HG03565 (cell line): Measurements from ENCODE around the gene DENR.
"Not testable (repeated sequence)": the region's sequence is repeated elsewhere in the genome, so short reads cannot be mapped to it uniquely, and the experiment has no call there.

Experiments
- ATAC-seq: cut with Tn5 transposase; IDR thresholded peaks from one replicate; pipeline ENCODE4 v1.9.1; 2021; ENCODE audit warnings: mild to moderate bottlenecking, moderate library complexity; ENCODE audit not compliant: unreplicated experiment

Gene DENR, protein sequence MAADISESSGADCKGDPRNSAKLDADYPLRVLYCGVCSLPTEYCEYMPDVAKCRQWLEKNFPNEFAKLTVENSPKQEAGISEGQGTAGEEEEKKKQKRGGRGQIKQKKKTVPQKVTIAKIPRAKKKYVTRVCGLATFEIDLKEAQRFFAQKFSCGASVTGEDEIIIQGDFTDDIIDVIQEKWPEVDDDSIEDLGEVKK

GRCh38 chr12:122752464-122753318, at the start of gene DENR:
TSS of gene DENR (plus strand) at chr12:122752824. CDS start at chr12:122753702, 878 bp downstream.
- peak; percentile 94 for ATAC-seq

GRCh38 chr12:122702890-122703611, 49.6 kb upstream of the DENR start, which contains the start of gene HCAR2:
TSS of gene HCAR2 (minus strand) at chr12:122703357. CDS start at chr12:122703283, 74 bp downstream.
- not testable (repeated sequence) for ATAC-seq

DNA sequence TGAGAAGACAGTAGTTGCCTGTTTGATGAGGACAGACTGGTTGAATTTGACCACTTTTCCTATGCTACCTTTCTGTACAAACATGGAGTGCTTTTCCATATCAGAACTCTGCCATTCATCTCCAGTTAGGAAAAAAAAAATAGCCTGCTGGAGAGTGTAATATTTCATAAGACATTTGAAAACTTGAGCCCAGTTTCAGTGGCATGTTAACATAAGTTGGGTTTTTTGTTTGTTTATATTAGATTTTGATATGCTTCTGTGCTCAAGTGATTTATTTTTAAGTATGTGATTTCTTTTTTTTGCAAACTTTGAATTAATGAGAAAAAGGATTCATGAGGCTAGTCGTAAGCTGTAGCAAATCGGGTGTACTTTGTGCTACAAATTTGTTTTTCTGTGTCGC, 48.8 kb upstream of the DENR start:
- ATAC-seq, result not testable (repeated sequence)

- ATAC-seq, result not testable (repeated sequence)
Measured at GRCh38 chr12:122709287-122709686, 43.3 kb upstream of the DENR start.

DNA sequence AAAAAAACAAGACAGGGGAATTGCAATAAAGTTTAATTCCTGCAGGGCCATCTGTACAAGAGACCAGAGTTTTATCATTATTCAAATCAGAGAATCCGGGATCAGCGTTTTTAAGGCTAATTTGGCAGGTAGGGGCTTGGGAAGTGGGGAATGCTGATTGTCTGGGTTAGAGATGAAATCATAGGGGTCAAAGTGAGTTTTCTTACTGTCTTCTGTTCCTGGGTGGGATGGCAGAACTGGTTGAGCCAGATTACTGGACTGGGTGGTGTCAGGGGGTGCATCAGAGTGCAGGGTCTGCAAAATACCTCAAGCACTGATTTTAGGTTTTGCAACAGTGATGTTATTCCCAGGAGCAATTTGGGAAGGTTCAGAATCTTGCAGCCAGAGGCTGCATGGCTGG, 42.3 kb upstream of the DENR start:
- ATAC-seq, result not testable (repeated sequence)

DNA sequence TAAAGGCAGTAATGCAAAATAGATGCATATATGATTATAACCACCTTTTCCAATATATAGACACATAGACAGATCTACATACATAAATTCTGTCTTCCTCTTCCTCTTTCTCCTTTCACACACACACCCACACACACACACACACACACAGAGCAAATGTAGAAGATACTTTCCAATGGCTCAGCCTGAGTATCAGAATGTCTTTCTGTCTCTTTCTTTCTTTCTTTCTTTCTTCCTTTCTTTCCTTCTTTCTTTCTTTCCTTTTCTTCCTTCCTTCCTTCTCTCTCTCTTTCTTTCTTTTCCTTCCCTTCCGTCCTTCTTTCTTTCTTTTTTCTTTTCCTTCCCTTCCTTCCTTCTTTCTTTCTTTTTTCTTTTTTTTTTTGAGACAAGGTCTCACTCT, 41.4 kb upstream of the DENR start:
- ATAC-seq, result not testable (repeated sequence)

DNA sequence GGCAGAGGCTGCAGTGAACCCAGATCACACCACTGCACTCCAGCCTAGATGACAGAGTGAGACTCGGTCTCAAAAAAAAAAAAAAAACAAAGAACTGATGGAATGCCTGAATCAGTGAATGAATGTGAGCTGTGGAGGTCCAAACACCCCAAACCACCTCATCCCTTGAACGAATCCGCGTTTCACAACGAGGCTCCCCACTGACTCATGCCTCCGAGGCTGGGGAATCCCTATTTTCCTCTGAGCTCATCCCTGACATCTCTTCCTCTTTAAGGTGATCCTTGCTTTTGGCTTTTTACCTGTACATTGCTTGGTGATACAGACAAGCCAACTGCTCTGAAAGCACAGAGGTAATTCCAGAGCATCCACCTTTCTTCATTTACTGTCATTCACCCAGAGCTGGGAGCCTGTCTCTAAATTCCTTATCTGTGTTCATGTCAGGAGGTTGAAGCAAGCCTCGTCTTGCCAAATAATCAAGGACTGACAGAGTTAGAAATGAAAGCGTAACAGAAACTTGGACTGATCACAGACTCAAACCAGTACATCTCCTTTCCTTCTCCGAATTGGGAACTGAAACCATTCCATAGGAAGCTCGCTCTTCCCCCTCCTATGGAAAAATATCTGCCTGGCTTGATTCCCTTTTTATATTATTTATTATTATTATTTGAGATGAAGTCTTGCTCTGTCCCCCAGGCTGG, 39.0 kb upstream of the DENR start:
- not testable (repeated sequence) for ATAC-seq

- ATAC-seq, result not testable (repeated sequence)
Measured at GRCh38 chr12:122715211-122715610, 37.4 kb upstream of the DENR start.

GRCh38 chr12:122716658-122717057, 36.0 kb upstream of the DENR start, which contains the start of gene HCAR3:
TSS of gene HCAR3 (minus strand) at chr12:122716811. CDS start at chr12:122716737, 74 bp downstream.
- ATAC-seq, result not testable (repeated sequence)

DNA sequence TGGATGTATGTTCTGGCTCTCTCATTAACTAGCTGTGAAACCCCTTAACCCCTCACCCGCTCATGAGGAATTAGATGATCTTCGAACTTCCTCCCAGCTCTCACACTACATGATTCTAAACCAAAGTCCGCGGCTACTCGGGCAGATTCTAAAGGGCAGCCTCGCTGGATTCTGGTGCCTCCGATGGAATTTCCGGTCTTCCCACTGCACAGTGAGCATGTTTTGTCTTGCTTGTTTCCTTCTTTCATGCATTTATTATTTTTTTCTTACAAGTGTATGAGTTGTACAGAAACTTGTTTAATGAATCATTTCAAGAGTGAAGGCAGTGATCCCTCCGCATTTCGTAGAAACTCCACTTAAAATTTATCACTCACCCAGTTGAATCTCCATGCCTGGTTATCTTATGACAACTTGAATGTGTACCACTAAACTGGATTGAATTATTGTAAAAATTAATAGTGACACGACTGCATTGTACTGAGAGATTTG, 31.5 kb upstream of the DENR start:
- no peak for ATAC-seq

- ATAC-seq, result no peak
Measured at GRCh38 chr12:122722387-122722786, 30.2 kb upstream of the DENR start.

GRCh38 chr12:122724641-122725243, 27.9 kb upstream of the DENR start:
- no peak for ATAC-seq

GRCh38 chr12:122725452-122726079, 27.1 kb upstream of the DENR start:
- no peak for ATAC-seq

DNA sequence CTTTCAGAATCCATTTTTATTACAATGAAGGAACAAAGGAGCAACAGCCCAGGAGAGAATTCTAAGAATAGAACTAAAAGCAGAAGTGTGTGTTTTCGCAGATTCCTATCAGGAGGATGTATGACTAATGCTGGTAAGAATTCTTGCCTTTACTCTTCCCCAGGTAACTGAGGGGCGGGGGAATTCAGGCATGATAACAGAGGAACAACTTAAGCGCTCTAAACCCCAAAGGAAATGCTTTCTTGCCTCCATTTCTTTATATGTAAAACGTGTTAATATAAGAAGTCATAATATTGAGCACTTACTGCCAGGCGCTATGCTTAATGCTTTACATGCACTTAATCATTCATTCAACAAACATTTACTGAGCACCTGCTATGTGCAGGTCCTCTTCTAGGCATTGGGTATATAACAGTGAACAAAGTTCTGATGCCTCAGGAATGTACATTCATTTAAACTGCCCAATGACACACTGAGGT, 26.5 kb upstream of the DENR start:
- no peak for ATAC-seq

DNA sequence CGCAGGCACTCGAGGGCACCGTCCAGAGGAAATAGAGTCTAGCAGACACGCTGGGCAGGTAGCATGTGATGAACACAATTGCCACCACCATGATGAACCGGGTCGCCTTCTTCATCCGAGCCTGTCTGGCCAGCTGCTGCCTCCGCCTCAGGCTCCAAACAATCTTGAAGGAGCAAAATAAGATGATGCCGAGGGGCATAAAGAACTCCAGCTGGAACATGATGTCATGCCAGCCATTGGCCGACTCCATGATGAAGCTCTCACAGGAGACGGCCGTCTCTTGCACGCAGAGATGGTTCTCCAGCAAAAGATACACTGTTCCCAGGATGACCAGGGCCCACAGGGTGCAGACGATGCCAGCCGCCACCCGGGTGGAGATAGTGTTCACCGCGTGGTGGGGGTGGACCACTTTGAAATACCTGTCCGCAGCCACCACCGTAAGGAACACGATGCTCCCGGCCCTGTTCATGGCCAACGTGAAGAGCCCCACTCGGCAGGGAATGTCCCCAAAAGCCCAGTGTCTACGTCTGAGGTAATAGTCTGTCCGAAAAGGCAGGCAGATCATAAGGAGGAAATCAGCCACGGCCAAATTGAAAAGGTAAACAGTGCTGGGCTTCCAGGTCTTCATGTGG, 22.9 kb upstream of the DENR start:
- no peak for ATAC-seq

DNA sequence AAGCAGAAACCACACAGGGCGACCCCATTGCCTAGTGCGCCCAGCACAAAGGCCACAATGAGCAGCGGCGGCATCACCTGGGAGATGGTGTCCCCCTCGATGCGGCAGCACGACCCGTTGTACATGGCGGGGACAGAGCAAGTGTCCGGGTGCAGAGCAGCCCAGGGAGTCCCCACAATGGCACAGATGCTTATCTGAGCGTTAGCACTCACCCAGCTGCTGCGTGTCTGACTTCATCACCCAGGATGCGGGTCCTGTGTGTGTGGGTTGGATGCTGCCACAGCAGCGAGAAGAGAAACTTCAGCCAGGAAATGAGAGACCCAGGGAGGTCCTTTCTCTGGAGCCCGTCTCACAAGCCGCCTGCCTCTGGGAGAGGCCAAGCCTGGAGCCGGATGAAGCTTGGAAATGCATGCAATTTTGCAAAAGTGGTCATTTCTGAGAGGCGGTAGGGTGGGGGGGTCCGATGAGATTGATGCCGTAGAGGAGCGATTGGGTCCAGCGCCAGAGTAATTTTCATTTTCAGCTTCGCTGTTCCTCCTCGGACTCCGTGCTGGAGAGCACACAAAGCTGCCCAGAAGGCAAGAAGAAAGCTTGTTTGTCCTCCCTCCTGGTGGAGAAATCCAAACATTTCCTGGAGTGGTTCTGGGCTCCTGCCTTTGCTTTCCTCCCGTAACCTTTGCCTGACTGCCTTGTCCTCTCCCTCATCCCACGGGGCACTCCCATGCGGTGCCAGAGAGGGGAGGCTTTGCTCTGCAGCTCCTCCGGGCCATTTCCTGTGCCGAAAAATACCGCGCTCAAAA, 22.2 kb upstream of the DENR start, which contains the start of gene HCAR1:
HCAR1 (minus strand) TSS at position 630 of the 800 bp plus-strand sequence; CDS start at position 125, 505 bp downstream.
- no peak for ATAC-seq

- no peak for ATAC-seq
Measured at GRCh38 chr12:122732170-122732569, 20.5 kb upstream of the DENR start.

- no peak for ATAC-seq
Measured at GRCh38 chr12:122732611-122733010, 20.0 kb upstream of the DENR start.
